MM.1S (cell line): ENCODE results near the gene NCCRP1.

Experiments used
- CTCF ChIP-seq: fragments of 300-600 bp; sonication (generic); IDR thresholded peaks from 2 replicates; pipeline ENCODE4 v1.5.1; 2016; ENCODE audit warnings: antibody characterized with exemption, low read length, mixed read lengths
- EZH2 ChIP-seq: fragments of 300-600 bp; sonication (generic); optimal IDR thresholded peaks from 2 replicates; pipeline ENCODE3; 2017; ENCODE audit warnings: low read depth, mild to moderate bottlenecking, antibody characterized with exemption, low read length, mixed read lengths
- EZH2phosphoT487 ChIP-seq: fragments of 300-600 bp; sonication (generic); IDR thresholded peaks from 2 replicates; pipeline ENCODE4 v1.6.1; 2018; ENCODE audit warnings: antibody characterized with exemption, low read length

GRCh38 chr19:39194832-39195542, 1.8 kb upstream of the NCCRP1 start:
- no peak for TF ChIP-seq CTCF
- no peak for TF ChIP-seq EZH2
- no peak for TF ChIP-seq EZH2phosphoT487
